ENCODE data around the gene MT2A.

MT2A gene

GRCh38 chr16:56657555-56658326 lies 49.4 kb downstream of the MT2A start, which contains the start of gene MT1F:
MT1F (plus strand) TSS chr16:56657959; CDS start chr16:56658059, 100 bp downstream.
- DNase-seq (ENCODE audit: insufficient read length, low spot score) (no peak), FAIRE-seq (no peak)
- no peak for TF ChIP-seq PAX5 (IDR thresholded peaks at IDR 0.05; ENCODE audit: insufficient read depth, low read length, severe bottlenecking)
- no peak for TF ChIP-seq SPI1 (IDR thresholded peaks at IDR 0.05; ENCODE audit: low read depth, low read length)
- TF ChIP-seq POLR2AphosphoS5 (IDR thresholded peaks at IDR 0.05; ENCODE audit: low read depth, low read length): no peak
- TF ChIP-seq POLR2A (IDR thresholded peaks at IDR 0.05; ENCODE audit: low read depth, low read length): no peak
- TF ChIP-seq TAF1 (IDR thresholded peaks at IDR 0.05; ENCODE audit: low read depth, low read length): no peak
- no peak for TF ChIP-seq POU2F2 (IDR thresholded peaks at IDR 0.05; ENCODE audit: low read depth, low read length)

- DNase-seq (ENCODE audit: insufficient read length, low spot score): no peak
- no peak for FAIRE-seq
Observed at GRCh38 chr16:56658327-56658875, 50.0 kb downstream of the MT2A start.

More at GRCh38 chr16:56658327-56658875, 50.0 kb downstream of the MT2A start:
- TF ChIP-seq POLR2A (IDR thresholded peaks at IDR 0.05; ENCODE audit: low read depth, low read length) (no peak), POLR2AphosphoS5 (IDR thresholded peaks at IDR 0.05; ENCODE audit: low read depth, low read length) (no peak), PAX5 (IDR thresholded peaks at IDR 0.05; ENCODE audit: insufficient read depth, low read length, severe bottlenecking) (no peak), POU2F2 (IDR thresholded peaks at IDR 0.05; ENCODE audit: low read depth, low read length) (no peak), SPI1 (IDR thresholded peaks at IDR 0.05; ENCODE audit: low read depth, low read length) (no peak), TAF1 (IDR thresholded peaks at IDR 0.05; ENCODE audit: low read depth, low read length) (no peak)

All from GM12891 (cell line).